Head of caudate nucleus (tissue), 42 donors: ENCODE data around the gene NFIB.
A peak's percentile ranks its signal among the peaks of the same experiment; 100 is the strongest.

Experiments used
- DNase-seq, 42 donors: peaks; one replicate each; pipeline versions ENCODE4 v3.0.0 to v3.0.0-alpha.2; 2020 to 2021; ENCODE audit warnings: mixed read lengths in 7 of 42
- intact Hi-C: fragments of 100-400 bp; cut with DNase I; formaldehyde crosslinking; loops from one replicate; pipeline ENCODE4 v1.15.0; 2022

The NFIB gene

DNA sequence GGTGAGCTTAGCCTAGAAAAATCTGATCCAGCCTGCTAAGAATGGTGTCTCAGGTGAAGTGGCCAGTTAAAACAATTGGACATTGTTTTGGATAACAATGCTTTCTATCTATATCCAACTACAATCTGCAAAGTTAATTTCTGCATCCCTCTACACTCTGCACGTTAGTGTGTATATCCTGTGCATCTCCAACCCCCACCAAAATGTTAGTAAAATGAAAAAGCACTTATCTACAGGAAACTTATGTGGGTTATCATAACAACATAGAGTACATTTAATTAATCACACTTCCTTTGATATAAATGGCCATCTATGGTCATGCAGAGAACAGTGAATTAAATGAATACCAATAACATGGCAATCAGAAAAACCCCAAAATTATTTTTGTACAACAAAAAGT lies 158.7 kb downstream of the NFIB start:
- DNase-seq = no peak
- intact Hi-C loops = no loop called here

DNA sequence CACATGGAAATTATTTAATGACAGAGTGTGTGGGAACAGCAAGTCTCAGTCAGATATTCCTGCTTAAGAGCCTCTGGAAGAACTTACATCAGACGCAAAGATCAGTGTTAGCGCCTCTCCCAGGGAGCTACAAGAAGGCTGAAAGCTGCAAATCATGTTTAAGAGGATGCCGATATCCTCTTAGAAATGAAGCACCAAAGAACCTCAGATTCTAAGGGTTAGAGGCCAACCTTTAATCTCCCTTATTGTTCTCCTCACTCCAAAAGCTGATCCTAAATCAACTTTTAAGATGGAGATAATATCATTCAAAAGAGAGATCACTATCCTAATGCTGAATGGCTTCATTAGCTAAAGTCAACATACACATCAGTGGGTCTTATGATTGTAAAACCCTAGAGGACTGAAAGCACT lies 160.6 kb downstream of the NFIB start:
- no peak for DNase-seq
- intact Hi-C loops = no loop called here

DNA sequence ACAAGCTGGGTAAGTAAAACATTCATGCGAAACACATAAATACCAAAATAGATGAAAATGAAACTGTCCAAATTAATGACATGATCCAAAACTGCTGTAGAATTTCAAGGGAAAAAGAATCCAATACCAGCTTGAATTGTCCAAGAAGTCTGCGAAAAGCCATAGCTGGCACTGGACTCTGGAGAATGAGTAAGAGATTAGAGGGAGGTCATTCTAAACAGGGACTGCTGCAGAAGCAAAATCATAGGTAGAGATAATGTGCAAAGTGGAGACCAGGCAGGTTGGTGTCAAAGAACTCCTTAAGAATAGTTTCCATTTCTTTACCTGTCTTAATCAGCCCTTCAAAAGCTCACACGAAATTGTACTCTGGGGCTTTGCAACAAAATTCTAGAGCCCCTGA lies 162.5 kb downstream of the NFIB start:
- DNase-seq = no peak
- intact Hi-C loops = no loop called here

DNA sequence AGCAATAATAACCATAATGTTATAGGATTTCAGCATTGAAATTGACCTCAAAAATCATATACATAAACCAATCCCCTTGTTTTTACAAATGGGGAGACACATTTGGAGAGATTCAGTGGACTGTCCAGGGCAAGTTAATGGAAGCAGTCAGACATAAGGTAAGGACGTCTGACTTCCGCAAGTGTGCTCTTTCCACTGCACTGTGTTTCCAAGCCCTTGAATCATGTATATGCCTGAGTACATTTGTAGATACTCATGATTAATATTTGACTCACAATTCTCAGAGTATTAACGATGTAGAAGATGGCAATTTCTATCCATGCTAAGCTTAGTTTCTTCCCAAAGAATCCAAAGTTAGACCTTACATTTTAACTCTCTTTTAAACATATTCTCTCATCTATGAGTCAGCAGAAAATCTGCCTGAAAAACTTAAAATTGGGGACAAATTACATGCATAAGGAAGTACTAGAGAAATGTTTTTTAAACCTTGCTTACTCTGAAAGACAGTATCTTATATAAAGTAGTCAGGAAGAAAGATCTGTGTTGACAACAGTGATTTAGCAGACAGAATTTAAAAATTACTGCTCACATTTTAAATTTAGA lies 165.3 kb downstream of the NFIB start:
- intact Hi-C loops = no loop called here
- no peak for DNase-seq

DNA sequence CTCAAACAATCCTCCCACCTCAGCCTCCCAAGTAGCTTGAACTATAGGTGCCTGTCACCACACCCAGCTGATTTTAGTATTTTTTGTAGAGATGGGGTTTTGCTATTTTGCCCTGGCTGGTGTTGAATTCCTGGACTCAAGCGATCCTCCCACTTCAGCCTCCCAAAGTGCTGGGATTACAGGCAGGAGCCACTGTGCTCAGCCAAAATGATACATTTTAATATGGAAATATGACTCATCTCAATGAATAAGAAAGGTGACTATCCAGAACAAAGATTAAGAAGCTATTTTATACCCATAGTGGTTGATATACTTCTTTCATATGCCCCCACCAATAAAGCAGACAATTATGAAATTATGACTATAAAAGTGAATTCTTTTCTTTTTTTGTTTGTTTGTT lies 166.2 kb downstream of the NFIB start:
- intact Hi-C loops = no loop called here
- DNase-seq = no peak

DNA sequence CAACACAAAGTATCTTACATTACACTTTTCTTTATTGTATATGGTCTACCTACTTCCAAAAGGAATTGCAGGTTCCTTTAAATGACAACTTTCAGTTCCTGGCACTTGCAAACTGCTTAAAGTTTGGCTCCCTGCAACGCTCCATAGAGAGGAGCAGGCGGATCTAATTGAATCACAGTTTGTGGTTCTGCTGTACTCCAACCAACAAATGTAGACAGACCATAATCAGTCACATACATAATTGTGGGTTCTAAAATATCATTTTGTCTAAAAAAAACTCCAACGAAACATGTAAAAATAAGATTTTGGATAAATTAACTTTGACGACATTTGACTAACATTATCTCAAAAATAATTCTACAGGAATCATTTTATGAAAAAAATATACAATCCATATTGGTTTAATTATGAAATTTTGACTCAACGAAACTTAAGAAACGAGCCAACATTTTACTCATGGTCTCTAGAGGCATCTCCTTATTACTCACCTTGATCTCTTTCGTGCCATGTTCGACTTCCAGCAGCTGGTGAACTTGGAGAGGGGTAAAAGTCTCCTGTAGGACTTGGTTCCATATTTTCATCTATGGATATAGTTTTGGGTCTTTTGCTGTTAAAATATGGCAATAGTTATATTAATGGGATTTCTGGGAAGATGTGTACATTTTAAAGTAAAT lies 167.6 kb downstream of the NFIB start:
- DNase-seq = no peak

DNA sequence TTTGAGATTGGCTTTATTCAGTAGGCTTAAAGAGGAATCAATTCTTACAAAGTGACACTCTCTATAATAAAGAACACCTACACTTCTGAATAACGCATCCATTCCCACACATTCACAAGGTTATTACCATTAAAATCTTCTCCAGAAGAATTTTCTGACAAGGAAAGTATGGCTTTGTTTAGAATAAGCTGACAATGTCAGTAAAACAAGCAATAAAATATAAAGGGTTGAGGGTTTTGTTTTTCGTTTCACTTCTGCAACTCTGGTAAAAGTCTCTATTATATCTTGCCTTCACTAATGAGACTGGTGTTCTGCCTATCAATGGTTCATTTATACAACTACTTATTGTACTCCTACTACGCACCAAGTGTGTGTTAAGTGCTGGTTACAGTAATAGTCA lies 169.7 kb downstream of the NFIB start:
- intact Hi-C loops = no loop called here
- no peak for DNase-seq

More for the DNA sequence above, 167.6 kb downstream of the NFIB start:
- intact Hi-C loops = no loop called here

DNA sequence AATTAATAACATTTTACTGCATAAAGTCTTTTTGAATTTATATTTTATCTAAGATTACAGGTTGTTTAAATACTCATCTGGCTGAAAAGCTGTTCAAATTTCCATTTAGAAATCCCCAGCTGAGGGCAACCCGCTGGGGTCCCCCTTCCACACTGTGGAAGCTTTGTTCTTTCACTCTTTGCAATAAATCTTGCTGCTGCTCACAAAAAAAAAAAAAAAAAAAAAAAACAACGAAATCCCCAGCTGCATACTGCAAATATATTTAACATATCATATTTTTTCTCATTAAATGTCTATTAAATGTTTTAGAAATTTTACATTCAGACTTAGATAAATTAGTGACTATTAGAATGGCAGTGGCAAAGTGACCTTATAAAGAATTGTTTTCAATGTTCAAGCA lies 172.2 kb downstream of the NFIB start:
- intact Hi-C loops = no loop called here

DNA sequence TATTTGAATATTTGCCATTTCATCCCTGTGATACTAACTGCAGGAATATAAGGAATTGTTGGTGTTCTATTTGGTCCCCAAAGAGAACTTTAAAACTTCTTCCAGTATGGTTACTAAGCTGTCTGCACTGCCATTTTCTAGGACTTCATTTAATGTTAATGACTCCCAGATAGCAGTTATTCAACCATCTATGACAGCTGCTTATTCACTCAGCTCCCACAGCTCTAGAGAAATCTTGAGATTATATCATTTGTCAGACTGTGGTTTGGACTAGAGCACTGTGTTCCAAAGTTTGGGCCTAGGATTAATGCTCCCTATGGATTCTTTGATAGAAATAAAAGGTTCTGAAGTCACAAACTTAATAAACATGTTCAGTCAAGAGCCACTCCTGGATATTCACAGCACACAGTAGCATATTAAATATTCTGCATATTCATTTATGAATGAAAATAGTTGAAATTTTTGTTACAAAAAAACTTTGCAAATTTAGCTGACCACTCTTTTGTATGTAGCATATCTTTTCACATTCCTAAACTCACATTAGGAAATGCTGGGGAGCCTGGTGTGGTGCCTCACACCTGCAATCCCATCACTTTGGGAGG lies 173.7 kb downstream of the NFIB start:
- no peak for DNase-seq
- intact Hi-C loops = no loop called here

More for the DNA sequence above, 172.2 kb downstream of the NFIB start:
- DNase-seq = no peak

DNA sequence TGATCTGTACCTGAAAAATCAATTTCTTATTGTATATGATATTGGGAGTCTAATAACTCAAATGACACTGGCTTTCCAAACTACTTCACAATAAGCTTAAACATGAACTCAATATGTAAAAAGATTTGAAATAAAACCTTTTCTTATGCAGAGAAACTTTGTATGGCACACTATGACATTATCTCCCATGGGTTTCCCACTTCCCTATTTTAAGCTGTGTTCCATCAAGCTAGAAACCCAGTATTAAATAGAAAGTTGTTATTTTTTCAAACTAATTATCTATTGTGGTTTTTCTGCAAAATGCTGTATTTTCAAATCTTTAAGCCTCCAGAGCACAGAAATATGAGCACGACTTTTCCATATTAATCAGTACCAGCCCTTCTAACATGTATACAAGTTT lies 174.7 kb downstream of the NFIB start:
- intact Hi-C loops = no loop called here
- no peak for DNase-seq

DNA sequence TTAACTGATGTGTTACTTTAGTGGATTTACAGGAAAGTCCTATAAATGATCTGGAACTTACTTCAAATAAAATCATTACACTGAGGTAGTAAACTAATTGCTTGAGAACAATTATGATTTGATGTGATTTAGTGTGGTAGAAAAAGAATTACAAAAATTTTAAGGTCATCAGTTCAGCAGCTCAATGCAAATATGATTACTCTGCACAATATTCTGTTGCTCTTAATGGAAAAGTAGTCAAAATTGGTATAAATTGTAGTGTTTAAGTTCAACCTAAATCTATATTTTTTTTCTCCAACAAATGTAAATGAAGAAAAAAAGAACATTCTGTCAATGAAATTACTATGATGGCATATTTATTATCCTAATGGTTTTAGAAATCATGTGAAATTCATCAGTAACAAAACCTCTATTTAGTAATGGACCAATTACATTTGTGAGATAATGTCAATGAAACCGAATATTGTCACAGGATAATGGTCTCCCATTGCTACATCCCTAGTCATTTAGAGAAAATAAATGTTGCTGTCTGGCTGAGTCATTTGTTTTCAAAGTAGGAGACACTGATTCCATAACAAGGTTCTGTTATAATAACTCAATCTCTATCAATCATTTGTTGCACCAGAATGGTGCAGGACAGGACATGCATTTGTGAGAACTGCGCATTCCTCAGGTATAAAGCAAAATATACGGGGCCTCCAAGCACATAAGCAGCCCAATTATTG lies 177.1 kb downstream of the NFIB start:
- intact Hi-C loops = no loop called here
- DNase-seq = no peak

DNA sequence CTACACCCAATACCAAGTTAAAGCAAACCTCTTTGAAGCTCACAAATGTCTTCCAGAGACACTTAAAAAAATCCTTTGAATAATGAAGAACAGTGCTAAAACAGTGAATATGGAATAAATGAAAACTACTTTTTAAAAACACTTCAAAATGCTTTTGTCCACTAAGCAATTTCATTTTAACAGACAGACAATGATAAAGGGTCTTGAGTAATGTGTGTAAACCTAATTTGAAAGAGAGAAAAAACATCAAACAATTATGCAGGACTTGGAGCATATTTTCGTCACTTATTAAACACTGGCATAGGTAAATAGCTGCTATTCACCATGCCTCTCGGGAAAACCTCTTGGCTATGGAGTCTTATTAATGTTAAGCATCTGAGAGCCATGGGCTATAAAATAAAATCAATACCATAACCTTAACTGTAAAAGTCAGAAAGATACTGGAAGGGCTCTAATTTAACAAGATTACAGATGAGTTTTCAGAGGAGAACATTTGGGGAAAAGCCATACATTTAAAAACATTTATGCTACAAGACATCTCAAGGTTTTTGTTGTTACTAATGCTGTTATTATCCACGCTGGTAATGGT lies 177.8 kb downstream of the NFIB start:
- DNase-seq = no peak
- intact Hi-C loops = no loop called here

DNA sequence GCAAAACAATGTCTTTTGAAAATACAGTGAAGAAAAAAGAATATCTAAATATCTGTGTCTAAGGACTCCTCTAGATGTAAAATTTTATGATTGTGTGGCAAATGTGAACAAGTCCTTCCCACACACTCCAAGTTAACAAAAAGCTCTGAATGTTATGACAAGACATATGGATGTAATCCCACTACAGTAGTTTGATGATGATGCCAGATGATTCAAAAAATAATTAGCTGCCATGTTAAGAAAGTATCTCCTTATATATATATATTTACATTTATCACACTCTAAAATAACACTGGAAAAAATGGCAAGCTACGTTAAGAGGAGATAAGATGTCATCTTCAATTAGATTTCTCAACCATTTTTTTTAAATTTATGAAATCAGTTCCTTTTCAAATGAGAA lies 178.5 kb downstream of the NFIB start:
- intact Hi-C loops = no loop called here
- no peak for DNase-seq

DNA sequence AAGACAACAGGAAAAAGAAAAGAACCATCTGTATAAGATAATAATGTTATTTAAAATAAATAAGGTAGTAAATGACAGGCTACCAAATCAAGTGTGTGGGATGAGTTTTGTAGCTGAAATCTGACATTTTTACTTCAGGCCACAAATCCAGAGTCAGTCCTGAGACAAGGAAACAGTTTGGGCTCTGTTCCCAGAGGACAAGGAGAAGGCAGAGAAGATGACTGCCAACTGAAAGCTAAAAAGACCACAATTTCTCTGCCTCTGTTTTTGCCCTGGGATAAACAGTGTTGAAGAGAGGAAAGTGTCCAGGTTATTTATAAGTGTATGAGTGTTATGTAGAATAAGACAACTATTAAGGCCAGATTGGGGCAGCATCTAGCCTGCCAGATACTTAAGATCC lies 180.5 kb downstream of the NFIB start:
- intact Hi-C loops = no loop called here
- peak in 1 of 42 donors; percentile 16 for DNase-seq

DNA sequence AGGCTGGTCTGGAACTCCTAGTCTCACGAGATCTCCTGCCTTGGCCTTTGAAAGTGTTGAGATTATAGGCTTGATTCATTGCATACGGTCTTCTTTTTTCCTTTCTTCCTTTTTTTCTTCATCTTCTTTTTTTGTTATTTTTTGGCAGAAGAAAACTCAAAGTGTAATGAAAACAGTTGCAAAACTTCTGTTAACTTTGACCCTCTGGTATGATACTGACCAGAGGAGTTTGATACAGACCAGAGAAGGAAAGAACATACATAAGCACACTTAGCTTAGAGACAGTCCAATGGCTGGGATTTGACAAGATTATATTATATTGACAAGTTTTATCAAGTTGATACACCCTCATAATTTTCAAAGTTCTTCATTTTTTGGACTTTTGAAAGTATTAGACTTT lies 181.2 kb downstream of the NFIB start:
- no peak for DNase-seq
- intact Hi-C loops = no loop called here

DNA sequence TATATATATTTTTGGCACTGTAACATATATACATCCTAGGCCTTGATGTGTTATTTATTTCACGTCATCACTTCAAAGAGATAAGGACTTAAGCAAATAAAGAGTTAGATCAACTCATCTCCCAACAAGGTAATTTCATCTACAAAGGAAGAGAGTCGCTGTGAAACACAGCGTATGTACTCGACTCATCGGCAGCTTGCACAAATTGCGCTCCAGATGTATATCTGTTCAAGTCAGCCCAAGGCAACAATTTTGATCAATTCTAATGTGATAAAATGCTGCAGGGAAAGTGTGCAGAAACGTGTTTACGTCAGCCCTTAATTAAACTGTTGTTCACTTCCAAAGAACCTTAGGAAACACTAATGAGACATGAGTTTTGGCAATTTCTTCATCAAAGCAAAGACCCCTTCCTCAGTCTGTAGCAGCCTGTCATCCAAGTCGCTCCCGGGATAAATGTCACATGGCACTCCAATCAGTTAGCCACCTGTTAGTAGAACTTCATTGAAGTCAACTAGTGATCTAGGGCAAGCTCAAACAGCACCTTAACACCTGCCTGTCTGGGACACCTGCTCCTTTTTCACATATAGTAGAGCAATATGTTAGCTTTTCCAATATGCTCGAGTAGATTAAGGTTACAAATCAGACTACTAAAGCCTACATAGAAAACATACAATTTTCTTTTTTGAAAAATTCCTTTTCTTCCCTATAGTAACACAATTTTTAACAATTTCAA lies 182.4 kb downstream of the NFIB start:
- no peak for DNase-seq
- intact Hi-C loops = no loop called here

DNA sequence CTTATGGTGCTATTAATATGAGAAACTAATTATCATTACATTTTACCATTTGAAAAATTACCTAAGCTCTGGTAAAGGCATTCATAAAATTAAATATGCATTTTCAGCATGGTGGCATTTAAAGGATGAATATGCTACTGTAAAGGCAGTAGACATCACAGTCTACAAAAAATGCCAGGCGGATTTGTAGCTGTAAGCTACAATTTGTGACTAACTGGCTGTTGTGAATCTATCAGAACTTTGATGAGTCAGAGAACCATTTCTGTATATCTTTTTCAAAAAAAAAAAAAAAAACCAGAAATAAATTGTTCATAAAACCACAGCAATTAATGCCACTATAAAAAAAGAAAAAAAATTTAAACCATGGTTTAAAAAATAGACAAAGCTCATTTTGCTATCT lies 186.3 kb downstream of the NFIB start:
- intact Hi-C loops = no loop called here
- no peak for DNase-seq

DNA sequence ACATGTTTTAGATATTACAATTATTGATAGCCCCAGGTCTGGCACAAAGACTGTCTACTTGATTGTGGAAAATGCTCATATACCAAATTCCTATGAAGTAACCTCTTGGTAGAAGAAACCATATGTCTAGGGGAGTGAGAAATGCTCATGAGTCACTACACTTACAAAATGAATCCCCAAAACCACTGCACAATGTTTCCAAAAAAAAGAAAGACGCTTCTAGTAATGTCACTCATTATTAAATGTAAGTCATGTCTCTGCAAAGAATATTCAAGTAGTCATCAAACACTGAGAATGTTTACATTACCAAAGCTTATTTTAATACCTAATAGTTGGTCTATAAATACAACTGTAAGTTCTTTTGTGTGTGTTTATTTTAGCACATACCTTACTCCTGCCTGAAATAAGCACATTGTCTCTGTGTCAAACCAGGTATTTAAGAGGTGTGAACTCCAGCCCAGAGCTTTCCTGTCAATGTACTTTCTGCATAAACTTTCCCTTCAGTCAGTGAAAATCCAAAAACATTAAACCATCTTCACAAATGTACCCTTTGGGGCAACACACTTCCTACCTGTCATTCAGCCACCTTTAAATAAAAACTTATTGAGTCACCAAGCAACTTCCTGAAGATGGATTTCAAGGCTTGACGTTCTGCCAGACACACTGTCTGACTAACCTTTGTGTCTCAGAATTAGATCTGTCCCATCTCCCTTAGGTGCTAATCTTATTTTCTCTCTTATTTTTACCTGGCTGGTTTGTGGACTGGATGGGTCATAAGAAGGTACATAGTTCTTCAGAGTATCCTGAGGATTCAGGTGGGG lies 194.0 kb downstream of the NFIB start:
- DNase-seq = no peak
- intact Hi-C loops = no loop called here
